Neutrophil (primary cell): ENCODE data around the gene FLOT1.
"Not testable (repeated sequence)": the region's sequence is repeated elsewhere in the genome, so short reads cannot be mapped to it uniquely, and the experiment has no call there.

Experiments used
- H3K27ac ChIP-seq: fragments of 200-600 bp; sonication (generic); 2 replicates; pipeline ENCODE4 v1.5.1; 2016; ENCODE audit warnings: mild to moderate bottlenecking, moderate library complexity
- H3K27me3 ChIP-seq: fragments of 200-600 bp; sonication (generic); 2 replicates; pipeline ENCODE4 v1.6.0; 2016; ENCODE audit warnings: mild to moderate bottlenecking
- H3K36me3 ChIP-seq: fragments of 200-600 bp; sonication (generic); 2 replicates; pipeline ENCODE4 v1.5.1; 2017
- H3K4me1 ChIP-seq, 2 experiments: fragments of 200-600 bp in 1 of 2; sonication (generic) in 1 of 2; 1 replicate in 1 of 2; 2 replicates in 1 of 2; pipeline versions ENCODE4 v1.5.1 to v1.6.1; 2013 to 2016; ENCODE audit warnings: low read depth in 1 of 2, low read length in 1 of 2, mild to moderate bottlenecking in 1 of 2, moderate library complexity in 1 of 2; ENCODE audit not compliant: control insufficient read depth in 1 of 2, insufficient read depth in 1 of 2
- H3K4me3 ChIP-seq, 2 experiments: fragments of 200-600 bp in 1 of 2; sonication (generic) in 1 of 2; 1 replicate in 1 of 2; 2 replicates in 1 of 2; pipeline ENCODE4 v1.5.1; 2013 to 2016; ENCODE audit warnings: low read depth in 1 of 2, low read length in 1 of 2, mild to moderate bottlenecking in 1 of 2, moderate library complexity in 1 of 2
- H3K9me3 ChIP-seq: fragments of 200-600 bp; sonication (generic); 2 replicates; pipeline ENCODE4 v1.5.1; 2016
- CTCF ChIP-seq: fragments of 200-600 bp; sonication (generic); IDR thresholded peaks from 2 replicates; pipeline ENCODE4 v1.5.1; 2016; ENCODE audit warnings: antibody characterized with exemption

Gene FLOT1

GRCh38 chr6:30766461-30767157, 24.1 kb upstream of the FLOT1 start:
- Histone ChIP-seq H3K4me1 (peaks cover 46 to 49% of the 10 kb centered on the region in 2 experiments), H3K36me3 (no peaks in the 10 kb centered on the region), H3K4me3 (no peak overlapping the region), H3K27me3 (peaks cover 15% of the 10 kb centered on the region), H3K27ac (no peak overlapping the region), H3K9me3 (no peaks in the 10 kb centered on the region)
- no peak for TF ChIP-seq CTCF

GRCh38 chr6:30765495-30765894, 23.0 kb upstream of the FLOT1 start:
- Histone ChIP-seq H3K4me1 (peaks cover 50 to 53% of the 10 kb centered on the region in 2 experiments), H3K27me3 (peaks cover 15% of the 10 kb centered on the region)
- not testable (repeated sequence) for H3K4me3 ChIP-seq, H3K36me3 ChIP-seq, H3K27ac ChIP-seq, H3K9me3 ChIP-seq

- H3K4me3 ChIP-seq, H3K36me3 ChIP-seq, H3K9me3 ChIP-seq: not testable (repeated sequence)
- peak overlapping the region; percentile 46 for H3K27ac ChIP-seq
- peaks cover 15% of the 10 kb centered on the region for H3K27me3 ChIP-seq
- H3K4me1 ChIP-seq = peaks cover 50 to 53% of the 10 kb centered on the region in 2 experiments
These were observed 22.1 kb upstream of the FLOT1 start for GRCh38 chr6:30764490-30765043.

GRCh38 chr6:30763618-30764489, 21.4 kb upstream of the FLOT1 start:
- H3K36me3 ChIP-seq = no peaks in the 10 kb centered on the region
- no peak overlapping the region for H3K4me3 ChIP-seq
- H3K4me1 ChIP-seq = peaks cover 50 to 53% of the 10 kb centered on the region in 2 experiments
- no peak for TF ChIP-seq CTCF
- H3K9me3 ChIP-seq = no peaks in the 10 kb centered on the region
- peak overlapping the region; percentile 46 for H3K27ac ChIP-seq
- H3K27me3 ChIP-seq = peaks cover 15% of the 10 kb centered on the region

GRCh38 chr6:30763155-30763617, 20.7 kb upstream of the FLOT1 start:
- Histone ChIP-seq H3K27ac (peak overlapping the region; percentile 46), H3K4me3 (no peak overlapping the region), H3K27me3 (peaks cover 15% of the 10 kb centered on the region), H3K9me3 (no peaks in the 10 kb centered on the region), H3K36me3 (no peaks in the 10 kb centered on the region), H3K4me1 (peaks cover 46 to 53% of the 10 kb centered on the region in 2 experiments)
- no peak for TF ChIP-seq CTCF

GRCh38 chr6:30761791-30762429, 19.4 kb upstream of the FLOT1 start:
- Histone ChIP-seq H3K9me3 (no peaks in the 10 kb centered on the region), H3K4me3 (no peak overlapping the region), H3K4me1 (peaks cover 45 to 50% of the 10 kb centered on the region in 2 experiments), H3K27ac (no peak overlapping the region), H3K27me3 (peaks cover 15% of the 10 kb centered on the region), H3K36me3 (no peaks in the 10 kb centered on the region)
- no peak for TF ChIP-seq CTCF
